ENCODE data around the gene FGGY. TPM values are rescaled to one million over a fixed set of nuclear protein-coding genes. Genes with fewer than 3 reads are reported as not detected.

Gene FGGY
- total RNA-seq, 2 donors from 2014 or later: 16.0 to 21.8 TPM

DNA sequence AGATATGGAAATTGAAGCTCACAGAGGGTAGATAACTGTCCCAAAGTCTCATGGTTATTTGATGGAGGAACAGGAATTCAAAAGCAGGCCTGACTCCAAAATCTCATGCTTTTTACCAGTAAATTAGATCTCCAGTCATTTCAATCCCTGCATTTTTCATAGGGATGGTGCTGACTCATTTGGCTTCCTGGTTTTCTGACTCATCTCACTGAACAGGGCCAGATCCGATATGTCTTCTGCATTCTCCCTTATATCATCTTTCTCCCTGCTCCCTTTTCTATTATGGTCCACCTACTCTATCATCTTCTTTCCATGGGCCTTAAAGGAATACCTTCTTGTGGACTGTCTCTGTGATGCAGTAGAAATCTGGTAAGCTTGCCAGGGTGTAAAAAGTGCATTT lies 187.2 kb downstream of the FGGY start:
- no peak for TF ChIP-seq CTCF (IDR thresholded peaks at IDR 0.05)
- Histone ChIP-seq H3K27me3 (no peaks in the 10 kb centered on the region), H3K27ac (no peak overlapping the region), H3K4me1 (peaks cover 0 to 19% of the 10 kb centered on the region in 2 donors), H3K4me3 (no peak overlapping the region), H3K36me3 (no peaks in the 10 kb centered on the region), H3K9me3 (no peaks in the 10 kb centered on the region)
- no peak for DNase-seq (ENCODE audit: low spot score)

- no peak overlapping the region for H3K27ac ChIP-seq
- no peak for TF ChIP-seq CTCF (IDR thresholded peaks at IDR 0.05)
- no peak for DNase-seq (ENCODE audit: low spot score)
Measured at GRCh38 chr1:59485171-59485570, 188.3 kb downstream of the FGGY start.

GRCh38 chr1:59485949-59486348 lies 189.1 kb downstream of the FGGY start:
- Histone ChIP-seq H3K9me3 (no peaks in the 10 kb centered on the region), H3K36me3 (no peaks in the 10 kb centered on the region), H3K4me3 (no peak overlapping the region), H3K27ac (no peak overlapping the region), H3K4me1 (peaks cover 0 to 19% of the 10 kb centered on the region in 2 donors), H3K27me3 (no peaks in the 10 kb centered on the region)
- no peak for DNase-seq (ENCODE audit: low spot score)
- no peak for TF ChIP-seq CTCF (IDR thresholded peaks at IDR 0.05)

More at GRCh38 chr1:59485171-59485570, 188.3 kb downstream of the FGGY start:
- no peak overlapping the region for H3K4me3 ChIP-seq
- H3K36me3 ChIP-seq: no peaks in the 10 kb centered on the region
- H3K27me3 ChIP-seq: no peaks in the 10 kb centered on the region
- H3K4me1 ChIP-seq: peaks cover 0 to 19% of the 10 kb centered on the region in 2 donors
- H3K9me3 ChIP-seq: no peaks in the 10 kb centered on the region

DNA sequence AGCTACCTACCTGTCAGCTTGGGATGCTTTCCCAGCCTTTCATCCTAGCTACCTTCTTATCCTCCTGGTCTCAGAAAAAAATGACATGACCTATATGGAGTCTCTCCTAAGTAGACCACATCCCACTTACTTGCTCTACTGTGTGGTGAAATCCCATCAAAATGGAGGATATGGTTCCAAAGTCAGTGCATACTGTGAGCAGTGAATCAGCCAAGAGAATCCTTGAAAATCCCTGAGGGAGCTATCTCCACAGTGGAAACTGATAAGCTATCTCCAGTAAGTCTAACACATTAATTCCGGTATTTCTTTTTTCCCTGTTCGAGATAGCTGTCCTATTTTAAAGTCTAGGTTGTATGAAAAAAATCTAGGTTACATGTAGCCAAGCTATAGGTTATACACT lies 189.7 kb downstream of the FGGY start:
- Histone ChIP-seq H3K9me3 (no peaks in the 10 kb centered on the region), H3K36me3 (no peaks in the 10 kb centered on the region), H3K27ac (no peak overlapping the region), H3K27me3 (no peaks in the 10 kb centered on the region), H3K4me3 (no peak overlapping the region), H3K4me1 (peaks cover 0 to 19% of the 10 kb centered on the region in 2 donors)
- no peak for DNase-seq (ENCODE audit: low spot score)
- TF ChIP-seq CTCF (IDR thresholded peaks at IDR 0.05): no peak

DNA sequence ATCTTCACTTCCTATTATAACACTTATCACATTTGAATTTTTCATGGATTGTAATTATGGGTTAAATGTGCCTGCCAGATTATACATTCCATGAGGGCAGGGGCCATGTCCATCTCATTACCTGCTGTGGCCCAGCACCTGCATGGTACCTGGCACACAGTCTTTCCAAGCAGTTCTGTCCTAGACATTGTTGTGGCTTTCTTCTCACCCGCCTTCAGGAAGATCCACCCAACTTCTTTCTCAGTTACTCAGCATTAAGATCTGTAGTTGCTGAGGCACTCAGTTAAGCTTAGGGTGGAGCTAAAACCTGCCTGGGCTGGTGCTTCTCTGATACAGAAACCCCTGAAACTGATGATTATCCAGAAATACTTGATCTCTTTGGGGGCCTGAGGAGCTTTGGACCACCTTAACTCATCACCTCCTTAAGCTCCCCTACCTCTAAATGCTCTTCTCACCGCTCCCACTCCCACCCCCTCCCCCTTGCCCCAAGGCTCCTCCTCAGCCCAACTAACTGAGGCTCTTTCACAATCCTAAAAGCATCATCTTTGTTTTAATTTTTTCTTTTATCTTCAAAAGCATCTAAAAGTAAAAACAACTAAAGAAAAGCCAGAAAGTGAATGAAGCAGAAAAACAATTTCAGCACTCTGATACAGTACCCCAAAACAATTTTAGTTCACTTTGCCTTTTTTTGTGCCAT lies 190.6 kb downstream of the FGGY start:
- no peaks in the 10 kb centered on the region for H3K27me3 ChIP-seq
- no peak for TF ChIP-seq CTCF (IDR thresholded peaks at IDR 0.05)
- peaks cover 0 to 19% of the 10 kb centered on the region in 2 donors for H3K4me1 ChIP-seq
- H3K27ac ChIP-seq: no peak overlapping the region
- H3K36me3 ChIP-seq: no peaks in the 10 kb centered on the region
- H3K4me3 ChIP-seq: no peak overlapping the region
- peaks cover 0 to 8% of the 10 kb centered on the region in 2 donors for H3K9me3 ChIP-seq
- no peak for DNase-seq (ENCODE audit: low spot score)

DNA sequence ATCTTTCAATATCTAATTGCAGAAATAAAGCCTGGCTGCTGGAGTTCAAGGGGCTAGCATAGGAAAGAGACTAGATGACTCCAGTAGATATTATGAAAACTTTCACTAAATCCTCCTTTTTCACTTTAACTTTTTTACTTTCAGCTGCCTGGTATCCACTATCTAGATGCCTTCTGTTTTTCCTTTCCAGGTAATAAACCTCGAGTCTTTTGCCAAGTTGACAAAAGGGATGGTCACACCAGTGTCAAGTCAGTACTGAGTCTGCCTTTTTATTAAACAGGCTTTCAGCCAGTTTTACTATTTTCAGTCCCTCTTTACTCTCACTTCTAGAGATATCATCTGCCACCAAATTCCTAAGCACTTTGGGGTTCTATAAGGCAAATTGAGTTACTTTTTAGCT lies 195.6 kb downstream of the FGGY start:
- no peak for DNase-seq (ENCODE audit: low spot score)
- Histone ChIP-seq H3K36me3 (no peaks in the 10 kb centered on the region), H3K27ac (no peak overlapping the region), H3K4me1 (no peaks in the 10 kb centered on the region), H3K27me3 (no peaks in the 10 kb centered on the region), H3K4me3 (no peak overlapping the region), H3K9me3 (peaks cover 0 to 15% of the 10 kb centered on the region in 2 donors)
- no peak for TF ChIP-seq CTCF (IDR thresholded peaks at IDR 0.05)
